MV-4-11 (cell line): ENCODE results near the gene OCRL.

Experiments used
- DNase-seq: peaks from one replicate; lab custom pipeline; 2025; lab: John Stamatoyannopoulos, UW

Gene OCRL

GRCh38 chrX:129585167-129585566 is 45.1 kb downstream of the OCRL start:
- DNase-seq, result no peak

DNA sequence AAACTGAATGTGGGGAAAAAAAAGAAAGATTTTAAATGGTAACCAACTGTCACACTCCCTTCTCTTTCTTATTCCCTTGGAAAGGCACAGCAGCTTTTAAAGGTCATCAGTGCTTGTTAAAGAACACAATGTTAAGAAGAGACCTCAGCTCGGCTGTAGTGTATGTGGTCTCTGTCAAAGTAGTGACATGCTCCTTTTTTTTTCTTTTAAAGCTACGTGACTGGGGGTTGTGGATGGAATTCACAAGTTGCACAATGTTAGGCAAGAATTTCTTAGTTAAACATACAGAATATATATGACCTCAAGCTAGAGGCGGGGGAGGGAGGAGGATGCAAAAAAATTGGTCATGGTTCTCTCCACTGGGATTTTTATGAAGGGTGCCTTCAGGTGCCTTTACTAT is 45.6 kb downstream of the OCRL start:
- DNase-seq, result peak; percentile 43

DNA sequence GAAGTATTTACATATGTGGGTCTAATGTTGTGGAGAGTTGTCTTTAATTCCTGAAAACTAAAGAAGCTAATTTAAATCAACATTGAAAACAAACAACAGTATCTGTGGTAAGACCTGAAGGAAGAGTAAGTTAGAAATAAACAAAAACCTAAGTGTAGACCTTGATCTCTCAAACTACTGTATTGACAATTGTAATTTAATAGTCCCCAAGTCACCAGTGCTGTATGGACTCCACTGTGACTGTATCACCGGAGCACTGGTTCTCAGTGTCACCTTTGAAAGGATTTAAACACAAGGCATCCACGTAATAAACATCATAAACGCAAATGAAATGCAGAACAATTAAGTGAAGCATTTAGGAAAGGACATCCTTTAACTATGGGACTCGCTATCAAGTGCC is 46.4 kb downstream of the OCRL start:
- DNase-seq, result no peak

- no peak for DNase-seq
These were observed 50.5 kb downstream of the OCRL start for GRCh38 chrX:129590596-129590995.

DNA sequence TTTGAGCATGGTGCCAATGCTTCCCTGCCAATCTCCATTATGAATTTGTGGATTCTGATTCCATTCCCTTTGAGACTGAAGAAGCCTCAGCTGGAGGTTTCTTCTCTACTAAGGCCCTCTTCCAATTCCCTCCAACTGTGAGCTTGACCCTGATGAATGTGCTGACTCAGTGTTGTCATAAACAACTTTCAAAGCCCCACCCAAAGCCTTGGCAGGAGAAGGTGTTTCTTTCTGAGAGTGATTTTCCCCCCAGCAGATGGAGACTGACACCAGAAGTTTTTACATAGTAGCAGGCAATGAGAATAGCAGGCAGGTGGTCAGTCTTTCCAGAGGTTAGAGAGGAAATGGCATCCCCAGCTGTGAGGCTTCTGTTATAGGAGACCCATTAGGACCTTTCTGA is 53.1 kb downstream of the OCRL start:
- no peak for DNase-seq

GRCh38 chrX:129594781-129595180 is 54.7 kb downstream of the OCRL start:
- no peak for DNase-seq

GRCh38 chrX:129596077-129596476 is 56.0 kb downstream of the OCRL start:
- no peak for DNase-seq

- DNase-seq, result no peak
These were observed 57.8 kb downstream of the OCRL start for GRCh38 chrX:129597905-129598304.

- DNase-seq, result no peak
These were observed 59.4 kb downstream of the OCRL start for GRCh38 chrX:129599499-129599898.

- DNase-seq, result no peak
These were observed 59.9 kb downstream of the OCRL start for GRCh38 chrX:129599996-129600395.

DNA sequence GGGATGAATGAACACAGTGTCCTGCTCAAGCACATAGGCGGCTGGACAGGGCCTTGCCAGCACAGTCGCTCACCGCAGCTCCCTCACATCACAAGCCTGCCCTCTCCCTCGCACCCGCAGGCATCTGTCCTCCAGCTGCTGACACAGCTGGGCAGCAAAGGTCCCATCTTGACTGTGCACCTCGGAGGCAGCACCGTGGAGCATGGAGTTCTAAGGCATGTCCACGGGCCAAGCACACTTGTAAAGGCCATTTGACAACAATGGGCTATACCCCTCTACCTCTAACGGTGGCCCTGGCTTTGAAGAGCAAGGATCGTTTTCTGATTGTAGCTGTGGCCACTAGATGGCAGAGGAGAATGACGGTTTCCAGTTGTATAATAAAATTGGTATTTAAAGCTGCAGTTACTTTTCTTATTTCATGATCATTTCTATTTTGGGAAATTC is 60.9 kb downstream of the OCRL start:
- peak; percentile 1 for DNase-seq

DNA sequence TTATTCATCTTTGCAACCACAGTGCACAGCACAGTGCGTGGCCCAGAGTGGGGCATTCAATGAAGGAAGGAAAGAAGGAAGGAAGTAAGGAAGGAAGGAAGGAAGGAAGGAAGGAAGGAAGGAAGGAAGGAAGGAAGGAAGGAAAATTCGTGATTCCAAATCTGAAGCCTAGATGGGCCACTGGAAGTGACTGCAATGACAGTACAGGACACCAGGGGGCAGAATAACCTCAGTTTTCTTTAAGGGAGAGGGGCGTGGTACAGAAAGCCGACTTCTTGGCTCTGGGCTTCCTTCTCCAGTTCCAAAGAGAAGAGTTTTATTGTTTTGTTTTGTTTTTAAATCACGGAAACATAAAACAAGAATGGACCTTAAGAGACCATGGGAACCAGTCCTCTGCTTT is 66.9 kb downstream of the OCRL start:
- DNase-seq, result peak; percentile 0

GRCh38 chrX:129608496-129608895 is 68.4 kb downstream of the OCRL start:
- no peak for DNase-seq

GRCh38 chrX:129609395-129609794 is 69.3 kb downstream of the OCRL start:
- no peak for DNase-seq

DNA sequence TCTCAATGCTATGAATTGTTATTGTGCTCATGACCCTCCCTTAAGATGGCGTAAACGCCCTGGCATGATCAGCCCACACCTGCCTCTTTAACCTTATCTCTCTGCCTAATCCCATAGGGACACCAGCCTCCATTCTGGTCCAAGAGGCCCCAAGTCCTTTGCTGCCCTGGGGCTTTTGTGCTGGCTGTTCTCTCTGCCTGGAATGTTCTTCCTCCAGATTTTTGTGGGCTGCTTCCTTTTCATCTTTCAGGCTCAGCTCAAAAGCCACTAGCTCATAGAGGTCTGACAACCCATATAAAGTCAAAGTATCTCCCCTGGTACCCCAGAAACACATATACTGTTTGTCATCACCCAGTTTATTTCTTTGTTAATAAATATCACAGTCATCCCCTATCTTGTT is 72.3 kb downstream of the OCRL start:
- DNase-seq, result no peak

DNA sequence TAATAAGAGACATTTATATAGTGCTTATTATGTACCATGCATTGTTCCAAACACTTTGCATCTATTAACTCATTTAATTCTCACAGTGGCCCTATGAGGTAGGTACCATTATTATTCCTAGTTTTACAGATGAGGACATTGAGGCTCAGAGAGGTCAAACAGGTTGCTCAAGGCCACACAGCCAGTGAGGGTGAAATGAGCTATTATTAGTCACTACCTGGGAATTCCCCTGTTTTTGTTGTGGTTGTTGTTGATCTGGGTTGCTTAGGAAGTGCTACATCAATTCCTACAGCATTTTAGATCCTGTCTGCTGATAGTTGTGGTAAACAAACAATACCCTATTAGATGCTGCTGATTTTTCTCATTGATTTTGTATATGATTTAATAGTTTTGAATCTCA is 73.5 kb downstream of the OCRL start:
- DNase-seq, result no peak

GRCh38 chrX:129614481-129615255 is 74.6 kb downstream of the OCRL start:
- DNase-seq, result peak; percentile 0

GRCh38 chrX:129617420-129617819 is 77.4 kb downstream of the OCRL start:
- no peak for DNase-seq

GRCh38 chrX:129618997-129619396 is 78.9 kb downstream of the OCRL start:
- DNase-seq, result no peak

DNA sequence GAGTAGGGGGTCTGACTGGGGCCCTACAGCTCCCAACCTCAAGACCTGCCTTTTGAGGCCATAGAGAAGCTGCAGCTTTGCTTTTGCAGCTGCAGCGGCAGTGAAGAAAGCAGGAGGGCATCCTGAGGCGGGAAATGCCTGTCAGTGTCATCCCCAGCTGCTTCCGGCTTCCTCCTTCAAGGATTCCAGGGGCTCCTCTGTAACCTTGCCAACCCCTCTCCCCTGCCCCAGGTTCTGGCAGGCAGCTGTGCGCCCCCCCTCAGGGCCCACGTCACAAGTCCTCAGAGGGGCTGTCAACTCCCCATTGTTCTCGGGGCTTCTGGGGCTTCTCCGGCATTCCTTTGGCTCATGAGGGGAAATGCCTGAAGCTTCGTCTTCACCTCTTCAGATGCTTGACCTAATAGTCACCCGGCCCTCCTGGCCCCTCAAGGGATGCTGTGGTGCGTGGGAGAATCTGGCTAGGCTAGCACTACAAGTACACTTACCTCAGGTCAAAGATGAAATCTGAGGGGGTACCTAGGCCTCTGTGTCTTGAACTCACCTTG is 82.8 kb downstream of the OCRL start:
- no peak for DNase-seq

- DNase-seq, result no peak
These were observed 86.0 kb downstream of the OCRL start for GRCh38 chrX:129626026-129626425.

- DNase-seq, result no peak
These were observed 89.8 kb downstream of the OCRL start for GRCh38 chrX:129629837-129630236.

DNA sequence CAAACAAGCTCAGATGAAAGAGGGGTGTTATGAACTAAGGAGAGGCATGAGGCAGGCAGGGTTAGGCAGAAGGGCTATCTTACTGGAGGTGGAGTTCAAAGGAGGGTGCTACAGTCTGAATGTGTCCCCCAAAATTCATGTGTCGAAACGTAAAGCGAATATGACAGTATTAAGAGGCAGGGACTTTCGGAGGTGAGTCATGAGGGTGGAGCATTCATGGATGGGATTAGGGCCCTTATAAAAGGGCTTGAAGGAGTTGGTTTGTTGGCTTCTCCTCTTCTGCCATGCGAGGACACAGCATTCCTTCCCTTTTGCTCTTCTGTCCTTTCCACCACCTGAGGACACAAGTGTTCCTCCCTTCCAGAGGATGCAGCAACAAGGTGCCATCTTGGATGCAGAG is 91.8 kb downstream of the OCRL start:
- no peak for DNase-seq

- no peak for DNase-seq
These were observed 92.4 kb downstream of the OCRL start for GRCh38 chrX:129632443-129632842.
